NCI-H2029 (cell line): ENCODE data around the gene MRPL22.
"Not testable (repeated sequence)": the region's sequence is repeated elsewhere in the genome, so short reads cannot be mapped to it uniquely, and the experiment has no call there.

ENCODE experiments used
- DNase-seq: peaks from one replicate; lab custom pipeline; 2025; lab: John Stamatoyannopoulos, UW

The MRPL22 gene

GRCh38 chr5:154995679-154996078, 54.8 kb downstream of the MRPL22 start:
- DNase-seq: no peak

- no peak for DNase-seq
Observed at GRCh38 chr5:154997746-154998145, 56.9 kb downstream of the MRPL22 start.

GRCh38 chr5:154999865-155000264, 59.0 kb downstream of the MRPL22 start:
- no peak for DNase-seq

- no peak for DNase-seq
Observed at GRCh38 chr5:155001523-155001922, 60.6 kb downstream of the MRPL22 start.

GRCh38 chr5:155002722-155003121, 61.8 kb downstream of the MRPL22 start:
- not testable (repeated sequence) for DNase-seq

- DNase-seq: no peak
Observed at GRCh38 chr5:155004138-155004744, 63.4 kb downstream of the MRPL22 start.

- not testable (repeated sequence) for DNase-seq
Observed at GRCh38 chr5:155006265-155006664, 65.4 kb downstream of the MRPL22 start.

GRCh38 chr5:155008669-155009068, 67.8 kb downstream of the MRPL22 start:
- DNase-seq: no peak

- DNase-seq: no peak
Observed at GRCh38 chr5:155010881-155011280, 70.0 kb downstream of the MRPL22 start.

GRCh38 chr5:155013526-155013925, 72.7 kb downstream of the MRPL22 start, which contains the start of gene KIF4B:
Gene KIF4B (plus strand): TSS chr5:155013755. CDS start chr5:155013860, 105 bp downstream.
- DNase-seq: no peak

- DNase-seq: no peak
Observed at GRCh38 chr5:155015239-155015638, 74.4 kb downstream of the MRPL22 start.

- no peak for DNase-seq
Observed at GRCh38 chr5:155017610-155018009, 76.7 kb downstream of the MRPL22 start.
